ENCODE data around the gene MAP3K10.

MAP3K10 gene

DNA sequence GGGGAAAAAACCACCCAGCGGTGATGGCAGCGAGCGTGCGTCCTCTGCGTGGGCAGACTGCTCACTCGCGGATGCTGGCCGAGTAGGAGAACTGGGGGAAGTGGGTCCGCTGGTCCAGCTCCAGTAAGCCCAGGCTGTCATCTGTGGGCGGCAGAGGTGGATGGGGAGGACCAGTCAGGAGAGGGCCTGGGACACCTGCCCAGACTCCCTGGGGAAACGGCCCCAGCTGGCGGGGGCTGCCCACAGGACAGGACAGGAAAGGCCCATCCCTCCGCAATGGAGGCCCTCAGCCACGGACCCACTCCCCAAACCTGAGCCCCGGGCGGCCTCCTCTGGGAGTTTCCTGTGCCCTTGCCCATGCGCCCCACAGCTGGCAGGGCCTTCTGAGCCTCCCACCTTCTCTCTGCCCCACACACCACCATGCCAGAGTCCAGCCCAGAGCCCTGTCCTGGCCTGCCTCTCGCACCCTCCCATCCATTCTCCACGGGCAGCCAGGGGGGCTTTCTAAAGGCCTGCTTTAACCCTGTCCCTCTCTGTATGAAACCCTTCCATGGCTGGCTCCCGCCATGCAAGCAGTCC is 42.7 kb downstream of the MAP3K10 start:
- DNase-seq (ENCODE audit: low read depth), result no peak

DNA sequence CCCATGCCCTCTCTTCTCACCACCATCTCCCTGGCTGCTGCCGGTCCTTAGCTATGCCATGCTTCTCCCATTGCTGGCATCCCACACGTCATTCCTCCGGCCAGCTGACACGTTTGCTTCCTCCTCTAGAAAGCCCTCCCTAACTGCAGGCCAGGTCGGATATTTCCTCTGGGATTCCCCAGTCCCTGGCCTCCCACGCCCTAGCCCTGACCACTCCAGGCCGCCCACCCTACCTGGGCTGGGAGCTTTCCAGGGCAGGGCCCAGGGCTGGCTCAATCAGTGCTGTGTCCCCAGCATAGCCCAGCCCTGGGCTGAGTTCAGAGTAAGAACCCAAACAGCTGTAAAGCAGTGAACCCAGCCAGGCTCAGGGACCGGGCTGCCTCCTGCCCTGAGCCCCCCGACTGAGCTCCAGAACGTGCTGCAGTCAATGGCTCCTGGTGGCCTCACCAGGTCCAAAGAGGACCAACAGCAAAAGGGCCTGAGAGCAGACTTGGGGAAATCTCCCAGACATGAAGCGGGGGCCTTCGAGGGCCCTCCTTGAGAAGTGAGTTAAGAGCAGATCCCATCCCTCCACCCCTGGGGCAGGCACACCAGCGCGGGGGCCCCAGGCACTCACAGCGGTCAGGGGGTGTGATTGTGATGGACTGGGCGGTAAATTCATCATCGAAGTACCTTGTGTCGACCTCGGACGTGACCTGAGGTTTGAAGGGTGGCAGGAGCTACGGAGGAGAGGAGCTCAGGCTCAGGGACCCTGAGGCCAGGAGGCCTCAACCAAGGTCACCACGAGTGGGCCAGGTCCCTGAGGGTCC is 43.4 kb downstream of the MAP3K10 start:
- no peak for DNase-seq (ENCODE audit: low read depth)

DNA sequence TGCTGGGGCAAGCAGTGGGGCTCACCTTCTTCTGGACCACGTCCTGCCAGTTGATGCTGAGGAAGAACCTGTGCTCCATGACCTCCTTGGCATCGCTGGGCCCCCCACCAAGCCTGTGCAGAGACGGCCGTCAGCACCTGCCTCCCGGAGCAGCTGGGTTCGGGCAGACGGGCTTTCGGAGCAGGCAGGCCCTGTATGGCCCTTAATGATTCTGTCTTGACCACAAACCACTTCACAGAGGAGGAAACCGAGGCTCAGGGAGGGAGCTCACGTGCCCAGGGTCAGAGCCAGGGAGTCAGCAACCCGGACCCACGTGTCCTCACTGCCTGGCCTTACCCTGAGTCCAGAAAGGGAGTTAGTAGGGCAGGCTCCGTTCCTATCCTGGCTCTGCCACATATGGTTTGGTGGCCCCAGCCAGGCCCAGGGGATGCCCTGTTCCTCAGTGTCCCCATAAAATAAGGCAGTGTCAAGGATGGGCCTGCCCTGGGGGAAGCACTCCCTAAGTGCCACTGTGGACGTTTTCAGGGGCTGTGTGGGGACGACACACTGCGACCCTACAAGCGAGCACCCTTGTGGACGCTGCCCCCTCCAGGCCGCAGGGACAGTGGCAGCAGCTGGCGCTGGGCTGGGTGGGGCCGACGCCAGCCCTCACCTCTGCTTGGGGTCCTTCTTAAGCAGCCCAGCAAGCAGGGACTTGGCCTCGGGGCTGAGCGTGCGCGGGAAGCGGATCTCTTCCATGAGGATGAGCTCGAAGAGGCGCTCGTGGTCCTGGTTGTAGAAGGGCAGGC is 44.2 kb downstream of the MAP3K10 start:
- DNase-seq (ENCODE audit: low read depth), result no peak

DNA sequence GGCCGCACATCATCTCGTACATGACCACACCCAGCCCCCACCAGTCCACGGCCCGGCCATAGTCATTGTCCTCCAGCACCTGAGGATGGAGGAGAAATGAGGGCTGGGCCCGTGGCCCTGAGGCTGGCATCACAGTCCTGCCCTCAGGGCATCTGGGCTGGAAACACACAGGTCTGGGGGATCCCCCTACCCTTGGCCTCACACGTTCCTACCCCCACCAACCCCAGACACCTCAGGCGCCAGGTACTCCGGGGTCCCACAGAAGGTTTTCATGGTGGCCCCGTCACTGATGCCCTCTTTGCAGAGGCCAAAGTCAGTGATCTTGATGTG is 44.8 kb downstream of the MAP3K10 start:
- DNase-seq (ENCODE audit: low read depth), result no peak

DNA sequence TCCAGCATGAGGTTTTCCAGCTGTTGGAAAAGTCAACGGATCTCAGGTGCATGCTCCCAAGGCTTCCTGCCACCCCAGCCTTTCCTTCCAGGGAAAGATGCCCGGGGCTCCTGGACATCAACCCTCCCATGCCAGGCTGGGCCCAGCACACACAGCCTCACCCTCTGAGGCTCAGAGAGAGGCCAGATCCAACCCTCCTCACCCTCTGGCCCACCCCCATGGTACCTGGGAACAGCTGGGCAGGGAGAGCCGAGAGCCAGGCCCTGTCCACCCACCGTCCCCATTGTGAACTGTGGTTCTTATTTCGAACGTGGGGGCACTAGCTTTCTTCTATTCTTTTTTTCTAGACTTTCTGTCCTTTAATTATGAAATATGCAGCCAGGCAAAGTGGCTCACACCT is 45.1 kb downstream of the MAP3K10 start:
- no peak for DNase-seq (ENCODE audit: low read depth)

DNA sequence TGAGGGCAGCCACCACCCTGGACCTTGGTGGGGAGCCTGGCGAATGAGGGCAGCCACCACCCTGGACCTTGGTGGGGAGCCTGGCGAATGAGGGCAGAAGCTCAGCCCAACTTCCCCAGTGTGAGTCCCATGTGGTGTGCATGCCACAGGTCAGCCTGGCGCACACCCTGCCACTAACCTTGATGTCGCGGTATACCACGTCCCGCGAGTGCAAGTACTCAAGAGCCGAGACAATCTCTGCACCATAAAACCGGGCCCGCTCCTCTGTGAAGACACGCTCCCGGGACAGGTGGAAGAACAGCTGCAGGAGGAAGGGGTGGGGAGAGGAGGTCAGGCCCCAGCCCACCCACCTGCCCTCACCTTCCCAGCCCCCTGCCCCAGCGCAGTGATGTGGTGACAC is 46.6 kb downstream of the MAP3K10 start:
- no peak for DNase-seq (ENCODE audit: low read depth)

DNA sequence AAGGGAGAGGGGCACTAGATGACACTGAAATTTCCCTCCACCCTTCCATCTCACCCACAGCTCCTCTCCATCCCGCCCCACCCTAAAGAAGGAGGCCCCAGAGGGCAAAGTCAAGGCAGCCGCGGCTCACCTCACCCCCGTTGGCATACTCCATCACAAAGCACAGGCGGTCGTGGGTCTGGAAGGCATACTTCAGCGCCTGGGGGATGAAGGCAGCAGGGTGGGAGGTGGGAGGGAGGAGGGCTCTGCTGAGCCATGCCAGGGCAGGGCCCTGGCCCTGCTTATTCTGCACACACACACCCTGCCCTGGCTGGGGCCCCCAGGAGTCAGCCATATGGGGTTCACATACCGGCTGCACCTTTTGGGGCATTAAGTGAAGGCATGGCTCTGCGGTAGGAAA is 47.5 kb downstream of the MAP3K10 start:
- DNase-seq (ENCODE audit: low read depth), result no peak

DNA sequence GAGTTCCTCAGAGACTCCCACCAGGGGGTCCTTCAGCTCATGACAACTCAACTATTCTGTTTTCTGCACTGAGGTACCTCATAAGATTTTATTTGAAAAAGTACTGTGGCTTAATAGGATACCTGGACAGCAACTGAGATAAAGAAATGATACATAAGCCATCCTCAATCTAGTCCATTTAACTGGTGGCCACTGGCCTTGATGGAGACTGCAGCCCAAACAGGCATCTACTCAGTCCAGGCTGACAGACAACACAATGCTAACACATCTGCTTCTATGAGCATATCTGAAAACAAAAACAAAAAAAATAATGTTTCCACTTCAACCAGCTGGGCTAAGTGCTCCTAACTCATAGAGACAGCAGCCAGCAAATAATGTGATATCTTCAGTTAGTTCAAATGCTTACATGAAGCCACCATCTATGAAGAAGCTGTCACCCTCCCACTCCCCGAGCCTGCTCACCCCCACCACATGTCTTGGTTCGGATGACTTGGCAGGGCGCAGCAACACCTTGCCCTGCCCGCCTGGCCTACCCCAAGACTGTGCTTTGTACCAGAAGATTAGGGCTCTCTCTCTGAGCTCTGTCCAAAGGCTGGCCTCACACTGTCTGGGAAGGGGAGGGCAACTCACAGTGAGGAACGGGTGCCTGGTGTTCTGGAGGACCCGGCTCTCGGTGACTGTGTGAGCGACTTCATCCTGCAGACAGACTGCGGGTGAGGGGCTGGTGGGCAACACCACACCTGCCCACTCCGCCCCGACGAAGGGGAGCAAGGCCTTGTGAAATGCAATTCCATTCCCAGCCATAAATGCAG is 48.4 kb downstream of the MAP3K10 start:
- DNase-seq (ENCODE audit: low read depth), result no peak

DNA sequence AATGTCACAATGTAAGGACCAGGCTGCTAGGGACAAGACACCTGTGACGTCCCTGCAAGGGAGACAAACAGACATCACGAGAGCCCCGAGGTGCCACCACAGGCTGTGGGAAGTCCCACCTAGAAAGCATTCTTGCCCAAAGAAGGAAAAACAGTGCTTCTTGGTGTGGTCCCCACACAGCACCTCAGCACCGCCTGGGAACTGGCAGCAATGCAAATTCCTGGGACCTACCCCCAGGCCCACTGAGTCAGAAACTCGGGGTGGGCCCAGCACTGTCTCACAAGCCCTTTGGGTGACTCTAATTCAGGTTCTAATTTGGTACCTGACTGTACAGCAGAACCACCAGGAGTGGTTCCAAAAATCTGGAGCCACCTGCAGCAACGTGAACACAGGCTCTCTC is 49.1 kb downstream of the MAP3K10 start:
- no peak for DNase-seq (ENCODE audit: low read depth)

DNA sequence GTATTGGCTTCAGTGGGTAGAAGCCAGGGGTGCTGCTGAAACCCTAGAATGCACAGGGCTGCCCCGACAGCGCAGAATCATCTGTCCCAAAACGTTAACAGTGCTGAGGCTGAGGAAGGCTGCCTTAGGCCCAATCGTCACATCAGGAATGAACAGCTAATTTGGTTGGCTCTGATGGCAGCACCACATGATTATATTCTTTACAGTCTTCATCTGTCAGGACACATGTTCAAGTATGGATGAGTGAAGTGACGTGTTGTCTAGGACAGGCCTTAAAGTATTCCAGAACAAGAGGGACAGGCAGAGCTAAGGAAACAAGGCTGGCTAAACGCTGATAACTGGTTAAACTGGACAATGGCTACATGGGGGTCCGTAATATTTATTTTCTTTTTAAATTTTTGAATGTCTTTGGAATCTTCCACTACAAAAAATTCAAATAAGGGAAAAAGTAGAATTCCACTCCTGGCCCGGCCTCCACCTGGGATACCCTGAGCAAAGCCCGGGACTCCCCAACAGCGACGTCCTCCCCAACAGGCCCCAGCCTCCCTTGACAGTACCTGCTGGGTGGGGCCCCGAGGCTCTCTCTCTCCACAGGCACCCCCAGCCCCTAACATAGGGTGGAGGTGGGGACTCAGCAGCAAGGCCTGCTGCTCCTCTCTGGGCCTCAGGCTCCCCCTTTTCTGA is 50.0 kb downstream of the MAP3K10 start:
- DNase-seq (ENCODE audit: low read depth), result no peak

DNA sequence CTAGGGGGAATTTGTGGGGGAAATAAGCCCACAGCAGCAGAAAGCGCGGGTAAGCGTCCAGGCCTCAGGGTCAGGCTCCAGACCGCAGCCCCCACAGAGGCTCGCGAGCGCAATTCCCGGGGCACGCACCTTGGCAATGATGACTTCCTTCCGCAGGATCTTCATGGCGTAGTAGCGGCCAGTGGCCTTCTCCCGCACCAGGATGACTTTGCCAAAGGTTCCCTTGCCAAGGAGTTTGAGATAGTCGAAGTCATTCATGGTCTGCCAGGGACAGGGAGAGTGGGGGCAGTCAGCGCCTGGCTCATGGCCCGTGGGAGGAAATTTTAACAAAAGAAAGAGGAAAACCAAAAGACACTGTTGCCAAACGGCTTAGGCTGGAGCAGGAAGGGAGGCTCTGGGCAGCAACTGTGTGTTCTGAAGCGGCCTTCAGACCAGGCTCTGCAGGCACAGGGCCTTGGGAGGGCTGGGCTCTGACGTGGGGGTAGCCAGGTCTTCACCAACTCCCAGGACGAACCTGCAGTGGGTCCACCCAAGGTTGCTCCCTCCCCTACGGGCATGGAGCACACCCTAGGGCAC is 50.7 kb downstream of the MAP3K10 start:
- DNase-seq (ENCODE audit: low read depth), result no peak

DNA sequence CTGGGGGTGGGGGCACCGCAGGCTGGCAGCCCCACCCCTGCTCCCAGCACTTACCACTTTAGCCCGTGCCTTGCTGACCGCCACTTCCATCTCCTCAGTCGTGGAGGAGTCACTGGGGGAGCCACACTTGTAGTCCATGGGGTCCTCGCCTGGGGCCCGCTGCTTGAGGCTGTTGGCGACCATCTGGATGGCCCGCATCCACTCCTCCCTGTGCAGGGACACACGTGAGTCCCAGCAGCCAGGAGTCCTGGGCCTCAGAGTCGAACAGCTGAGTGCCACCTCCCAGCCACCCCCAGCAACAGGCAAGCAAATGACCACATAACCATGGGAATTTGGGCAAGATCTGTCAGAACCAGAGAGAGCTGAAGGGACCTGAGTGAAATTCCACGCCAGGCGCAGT is 51.3 kb downstream of the MAP3K10 start:
- DNase-seq (ENCODE audit: low read depth), result no peak

DNA sequence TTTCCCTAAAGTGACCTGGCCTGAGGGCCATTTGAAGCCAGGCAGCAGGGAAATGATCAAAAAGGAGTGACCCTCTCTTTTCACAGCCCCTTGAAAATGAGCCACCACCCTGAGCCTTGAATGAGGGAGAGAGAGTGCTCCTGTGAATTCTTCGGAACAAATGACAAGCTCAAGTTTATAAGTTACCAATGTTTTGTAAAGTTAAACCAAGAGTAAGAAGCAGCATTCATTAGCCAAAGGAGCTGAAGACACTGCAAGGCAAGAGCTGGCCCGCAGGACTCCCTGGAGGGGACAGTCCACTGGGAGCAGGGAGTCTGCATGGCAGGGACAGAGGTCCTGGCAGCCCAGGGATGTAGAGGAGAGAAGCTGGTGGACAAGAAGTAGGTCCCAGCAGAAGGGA is 52.0 kb downstream of the MAP3K10 start:
- DNase-seq (ENCODE audit: low read depth), result no peak

DNA sequence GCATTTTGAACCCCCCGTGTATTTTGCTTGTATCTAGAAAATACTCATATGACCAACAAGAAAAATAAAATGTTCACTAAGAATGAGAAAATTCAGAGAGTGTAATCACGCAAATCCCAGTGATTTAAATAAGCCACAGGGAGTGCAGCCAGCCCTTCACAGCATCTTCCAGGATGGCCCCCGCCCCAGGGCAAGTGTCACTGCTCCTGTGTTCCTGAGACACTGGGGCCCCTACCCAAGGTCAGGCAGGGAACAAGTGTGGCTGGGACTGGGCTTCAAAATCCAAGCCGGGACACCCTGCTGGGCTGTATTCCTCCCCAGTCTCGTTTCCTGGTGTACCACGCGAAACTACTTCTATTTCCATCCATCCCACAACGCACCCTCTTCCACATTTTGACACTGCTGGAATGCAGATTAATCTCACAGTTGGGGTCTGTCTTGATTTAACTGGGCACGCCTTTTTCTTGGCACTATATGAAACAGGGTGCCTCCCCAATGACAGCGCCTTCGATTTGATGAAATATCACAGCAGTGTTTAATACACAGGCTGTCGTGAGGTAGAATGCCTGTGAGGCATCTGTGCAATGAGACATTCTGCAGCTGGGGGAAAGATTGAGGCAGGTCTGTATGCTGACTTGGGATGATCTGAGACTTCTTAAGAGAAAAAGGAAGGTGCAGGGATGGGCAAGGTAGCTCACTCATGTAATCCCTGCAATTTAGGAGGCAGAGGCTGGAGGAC is 53.5 kb downstream of the MAP3K10 start:
- no peak for DNase-seq (ENCODE audit: low read depth)

DNA sequence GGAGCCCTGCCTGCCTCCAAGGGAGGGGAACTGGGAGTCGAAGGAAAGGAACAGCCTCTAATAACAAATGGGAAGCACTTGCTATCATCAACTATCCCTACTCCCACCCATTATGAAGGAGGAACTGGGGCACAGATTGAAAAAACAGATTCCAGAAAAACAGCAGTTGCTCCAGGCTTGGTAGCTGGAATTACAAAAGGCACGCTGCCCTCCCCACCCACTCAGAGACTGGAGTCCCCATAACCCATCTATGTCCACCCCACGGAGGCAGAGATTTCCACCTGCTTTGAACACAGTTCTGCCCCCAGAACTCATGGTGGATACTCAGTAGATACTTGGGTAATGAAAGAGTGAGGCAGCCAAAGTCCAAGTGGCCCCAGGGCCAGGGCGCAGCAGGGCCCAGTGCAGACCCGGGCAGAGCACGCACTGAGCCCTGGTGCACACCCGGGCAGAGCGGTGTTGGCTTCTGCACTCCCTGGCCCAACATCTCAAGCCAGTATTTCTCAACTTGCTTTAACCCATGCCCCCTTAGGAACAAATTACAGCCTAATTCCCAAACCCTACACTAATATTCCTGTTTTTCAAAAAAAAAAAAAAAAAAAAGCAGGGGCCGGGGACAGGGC is 54.4 kb downstream of the MAP3K10 start:
- DNase-seq (ENCODE audit: low read depth), result no peak

DNA sequence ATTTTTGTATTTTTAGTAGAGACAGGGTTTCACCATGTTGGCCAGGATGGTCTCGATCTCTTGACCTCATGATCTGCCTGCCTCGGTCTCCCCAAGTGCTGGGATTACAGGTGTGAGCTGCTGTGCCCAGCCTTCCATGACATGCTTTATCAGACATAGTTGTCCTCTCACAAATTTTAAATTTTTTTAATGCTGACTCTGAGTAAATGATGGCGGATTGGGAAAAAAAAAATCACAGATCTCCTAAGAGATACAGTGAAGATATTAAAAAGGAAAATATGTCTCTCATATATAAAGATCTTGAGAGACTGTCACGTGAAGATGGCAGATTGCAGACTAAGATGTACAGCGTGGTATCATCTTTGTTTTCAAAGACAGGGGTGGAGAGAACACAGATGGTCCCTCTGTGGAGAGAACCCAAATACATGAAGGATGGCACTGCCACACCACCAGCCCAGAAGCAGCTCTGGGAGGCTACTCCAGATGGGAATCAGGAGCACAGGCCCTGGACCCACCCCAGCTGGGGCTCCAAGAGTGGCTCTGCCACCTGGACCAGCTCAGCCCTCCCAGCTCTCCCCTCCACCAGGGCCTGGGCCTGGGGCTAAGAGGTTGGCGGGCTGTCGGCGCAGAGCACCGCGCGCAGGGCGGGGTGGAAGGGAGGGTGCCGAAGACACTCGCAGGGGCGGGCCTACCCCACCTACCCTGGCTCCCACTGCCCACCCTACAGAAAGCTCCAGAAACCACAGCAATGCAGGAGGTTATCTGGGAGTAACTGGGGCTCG is 55.3 kb downstream of the MAP3K10 start:
- DNase-seq (ENCODE audit: low read depth), result no peak

DNA sequence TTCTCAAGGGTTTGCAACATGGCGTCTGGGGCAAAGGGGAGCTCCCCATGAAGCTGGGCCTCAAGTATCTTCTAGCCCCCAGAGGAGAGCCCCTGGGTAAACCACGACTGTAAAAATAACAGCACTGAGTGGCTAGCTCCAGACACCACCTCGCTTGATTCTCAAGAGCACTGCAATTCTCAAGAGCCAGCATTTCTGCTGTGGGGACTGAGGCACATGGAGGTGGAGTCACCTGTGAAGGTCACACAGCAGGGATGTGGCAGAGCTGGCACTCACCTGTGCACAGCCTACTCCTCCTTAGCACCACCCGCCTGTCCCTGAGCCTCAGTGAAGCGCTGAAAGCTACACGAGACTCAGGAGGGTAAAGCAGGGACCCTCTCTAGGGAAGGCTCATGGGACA is 56.0 kb downstream of the MAP3K10 start:
- no peak for DNase-seq (ENCODE audit: low read depth)

DNA sequence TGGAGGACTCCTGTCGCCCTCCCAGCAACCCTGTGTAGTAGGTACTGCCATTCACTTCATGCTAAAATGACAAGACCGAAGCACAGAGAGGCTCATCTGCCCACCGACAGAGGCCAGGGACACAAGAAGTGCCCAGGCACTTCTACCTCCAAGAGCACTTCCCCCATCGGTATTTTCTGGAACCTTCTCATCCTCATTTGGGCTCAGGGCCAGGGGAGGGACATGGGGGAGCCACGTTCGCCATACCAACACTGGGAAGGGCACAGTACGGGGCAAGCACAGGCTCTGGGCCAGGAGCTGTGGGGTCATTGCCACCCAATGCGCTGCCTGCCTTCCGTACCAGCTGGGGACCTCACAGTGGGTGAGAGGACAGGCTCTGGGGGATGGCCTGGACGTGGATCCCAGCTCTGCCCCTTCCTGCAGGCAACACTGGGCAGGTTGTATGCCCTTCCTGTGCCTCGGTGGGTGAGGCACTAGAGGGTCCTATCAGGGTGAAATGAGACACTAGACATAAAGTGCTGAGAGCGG is 56.6 kb downstream of the MAP3K10 start:
- no peak for DNase-seq (ENCODE audit: low read depth)

DNA sequence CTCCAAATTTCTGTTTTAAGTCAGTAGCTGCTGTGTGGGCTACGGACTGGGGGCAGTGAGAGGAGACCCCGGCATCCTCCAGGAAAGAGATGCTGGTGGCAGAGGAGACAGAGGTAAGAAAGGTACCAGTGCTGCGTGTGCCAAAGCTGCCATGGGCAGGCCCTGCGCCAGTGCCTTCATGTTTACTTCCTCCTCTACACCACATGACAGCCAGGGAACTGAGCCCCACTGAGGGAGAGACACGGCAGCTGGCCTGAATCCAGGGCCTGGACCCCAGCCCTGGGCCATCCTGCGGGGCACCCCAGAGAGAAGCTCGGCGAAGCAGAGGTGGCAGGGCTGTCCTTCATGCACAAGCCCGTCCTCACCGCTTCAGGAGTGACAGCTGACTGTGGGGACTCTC is 58.0 kb downstream of the MAP3K10 start:
- no peak for DNase-seq (ENCODE audit: low read depth)
